ENCODE results near the gene PDSS2. TPM values are rescaled to one million over a fixed set of nuclear protein-coding genes. Genes with fewer than 3 reads are reported as not detected.

PDSS2 gene
- total RNA-seq, 1 donor from 2014 or later = 15.2 TPM

- H3K4me3 Mint-ChIP-seq = no peak overlapping the region
- DNase-seq (ENCODE audit: extremely low spot score, unreplicated experiment) = no peak
- no peaks in the 10 kb centered on the region for H3K4me1 Mint-ChIP-seq (ENCODE audit: unreplicated experiment)
- peak overlapping the region; percentile 16 for H3K27ac Mint-ChIP-seq
- H3K36me3 Mint-ChIP-seq = peaks cover 4% of the 10 kb centered on the region
- no peaks in the 10 kb centered on the region for H3K9me3 Mint-ChIP-seq
- no peaks in the 10 kb centered on the region for H3K27me3 Mint-ChIP-seq
- no peak for TF ChIP-seq CTCF (conservative IDR thresholded peaks at IDR 0.05)
These were observed 184.0 kb downstream of the PDSS2 start for GRCh38 chr6:107275330-107275865.

DNA sequence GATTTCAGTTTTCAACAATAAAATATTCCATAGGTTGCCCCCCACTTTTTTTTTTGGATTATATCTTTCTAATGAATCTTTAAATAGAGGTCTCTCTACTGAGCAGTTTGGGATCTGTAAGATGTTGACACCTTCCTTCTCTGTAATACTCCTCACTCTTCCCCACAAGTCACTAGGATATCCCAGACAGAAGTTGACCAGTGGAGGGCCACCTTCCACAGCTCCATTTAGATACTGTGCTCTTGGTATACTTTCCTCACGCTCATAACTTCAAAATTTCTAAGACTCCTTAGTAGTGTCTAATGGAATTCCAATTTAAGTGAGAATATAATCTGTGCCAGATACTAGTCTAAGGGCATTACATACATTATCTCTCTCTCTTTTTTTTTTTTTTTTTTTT is 185.1 kb downstream of the PDSS2 start:
- no peaks in the 10 kb centered on the region for H3K27me3 Mint-ChIP-seq
- DNase-seq (ENCODE audit: extremely low spot score, unreplicated experiment) = no peak

DNA sequence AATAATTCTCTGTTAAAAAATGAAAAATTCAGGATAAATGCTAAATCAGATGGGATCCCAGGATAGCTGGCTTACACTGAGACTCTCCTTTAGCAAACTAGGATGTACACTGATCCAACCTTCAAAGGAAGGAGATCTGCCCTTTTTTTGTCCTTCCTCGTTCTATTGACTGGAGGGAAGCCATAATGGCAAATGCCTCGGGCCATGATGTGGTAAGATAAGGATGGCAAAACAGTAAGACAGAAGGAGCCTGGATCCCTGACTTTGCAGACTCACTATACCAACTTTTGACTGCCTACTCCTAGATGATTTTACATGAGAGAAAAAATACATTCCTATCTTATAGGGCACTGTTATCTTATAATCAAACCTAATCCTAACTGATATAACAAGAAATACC is 187.1 kb downstream of the PDSS2 start:
- H3K27ac Mint-ChIP-seq = no peak overlapping the region
- TF ChIP-seq CTCF (conservative IDR thresholded peaks at IDR 0.05) = no peak
- peaks cover 4% of the 10 kb centered on the region for H3K36me3 Mint-ChIP-seq
- no peaks in the 10 kb centered on the region for H3K4me1 Mint-ChIP-seq (ENCODE audit: unreplicated experiment)
- H3K9me3 Mint-ChIP-seq = no peaks in the 10 kb centered on the region
- H3K4me3 Mint-ChIP-seq = no peak overlapping the region
- no peaks in the 10 kb centered on the region for H3K27me3 Mint-ChIP-seq
- DNase-seq (ENCODE audit: extremely low spot score, unreplicated experiment) = no peak

More for the DNA sequence above, 185.1 kb downstream of the PDSS2 start:
- Mint-ChIP-seq H3K9me3 (no peaks in the 10 kb centered on the region), H3K36me3 (peaks cover 4% of the 10 kb centered on the region), H3K4me3 (no peak overlapping the region), H3K4me1 (ENCODE audit: unreplicated experiment) (no peaks in the 10 kb centered on the region), H3K27ac (no peak overlapping the region)
- TF ChIP-seq CTCF (conservative IDR thresholded peaks at IDR 0.05) = no peak

GRCh38 chr6:107271208-107271790 is 188.1 kb downstream of the PDSS2 start:
- no peak overlapping the region for H3K4me3 Mint-ChIP-seq
- no peaks in the 10 kb centered on the region for H3K9me3 Mint-ChIP-seq
- H3K4me1 Mint-ChIP-seq (ENCODE audit: unreplicated experiment) = no peaks in the 10 kb centered on the region
- no peak for TF ChIP-seq CTCF (conservative IDR thresholded peaks at IDR 0.05)
- H3K27ac Mint-ChIP-seq = no peak overlapping the region
- H3K27me3 Mint-ChIP-seq = no peaks in the 10 kb centered on the region
- peaks cover 4% of the 10 kb centered on the region for H3K36me3 Mint-ChIP-seq
- DNase-seq (ENCODE audit: extremely low spot score, unreplicated experiment) = no peak

GRCh38 chr6:107267634-107268033 is 191.7 kb downstream of the PDSS2 start:
- Mint-ChIP-seq H3K36me3 (peaks cover 4% of the 10 kb centered on the region), H3K9me3 (no peaks in the 10 kb centered on the region), H3K4me3 (no peak overlapping the region), H3K27ac (no peak overlapping the region), H3K4me1 (ENCODE audit: unreplicated experiment) (peaks cover 8% of the 10 kb centered on the region), H3K27me3 (no peaks in the 10 kb centered on the region)
- TF ChIP-seq CTCF (conservative IDR thresholded peaks at IDR 0.05) = no peak
- no peak for DNase-seq (ENCODE audit: extremely low spot score, unreplicated experiment)
